ENCODE measurements around the gene HACE1.
"Not testable (repeated sequence)": the region's sequence is repeated elsewhere in the genome, so short reads cannot be mapped to it uniquely, and the experiment has no call there.

Gene HACE1

DNA sequence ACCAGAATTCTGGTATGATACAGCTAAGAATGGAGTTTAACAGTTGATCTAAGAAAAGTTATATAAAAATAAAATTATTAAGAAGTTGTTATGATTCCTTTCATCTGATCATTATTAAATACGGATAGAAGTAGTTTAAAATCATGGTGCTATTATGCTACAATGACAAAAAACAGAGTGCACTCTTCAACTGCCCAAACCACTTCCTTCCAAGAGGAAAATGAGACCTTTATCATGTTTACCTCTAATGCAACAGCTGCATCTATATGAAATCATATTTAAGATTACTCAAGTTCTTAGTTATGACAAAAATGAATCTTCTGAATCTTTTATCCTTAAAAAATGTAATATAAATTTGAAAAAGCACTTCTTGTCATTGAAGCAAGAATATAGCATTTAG, 31.2 kb downstream of the HACE1 start:
- no peak for DNase-seq

DNA sequence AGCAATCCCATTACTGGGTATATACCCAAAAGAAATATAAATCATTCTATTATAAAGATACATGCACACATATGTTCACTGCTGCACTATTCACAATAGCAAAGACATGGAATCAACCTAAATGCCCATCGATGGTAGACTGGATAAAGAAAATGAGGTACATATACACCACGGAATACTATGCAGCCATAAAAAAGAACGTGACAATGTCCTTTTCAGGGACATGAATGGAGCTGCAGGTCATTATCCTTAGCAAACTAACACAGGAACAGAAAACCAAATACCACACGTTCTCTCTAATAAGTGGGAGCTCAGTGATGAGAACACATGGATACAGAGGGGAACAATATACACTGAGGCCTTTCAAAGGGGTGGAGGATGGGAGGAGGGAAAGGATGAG, 38.9 kb downstream of the HACE1 start:
- DNase-seq = not testable (repeated sequence)

DNA sequence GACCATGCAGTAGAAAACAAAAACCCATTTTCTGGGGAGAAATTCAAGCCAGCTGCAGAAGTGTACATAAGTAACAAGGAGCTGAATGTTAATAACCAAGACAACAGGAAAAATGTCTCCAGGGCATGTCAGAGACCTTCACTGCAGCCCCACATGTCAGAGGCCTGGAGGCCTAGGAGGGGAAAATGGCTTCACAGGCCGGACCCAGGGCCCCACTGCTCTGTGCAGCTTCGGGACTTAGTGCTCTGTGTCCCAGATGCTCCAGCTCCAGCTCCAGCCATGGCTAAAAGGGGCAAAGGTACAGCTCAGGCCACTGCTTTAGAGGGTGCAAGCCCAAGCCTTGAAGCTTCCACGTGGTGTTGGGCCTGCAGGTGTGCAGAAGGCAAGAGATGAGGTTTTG, 43.6 kb downstream of the HACE1 start:
- DNase-seq = no peak

DNA sequence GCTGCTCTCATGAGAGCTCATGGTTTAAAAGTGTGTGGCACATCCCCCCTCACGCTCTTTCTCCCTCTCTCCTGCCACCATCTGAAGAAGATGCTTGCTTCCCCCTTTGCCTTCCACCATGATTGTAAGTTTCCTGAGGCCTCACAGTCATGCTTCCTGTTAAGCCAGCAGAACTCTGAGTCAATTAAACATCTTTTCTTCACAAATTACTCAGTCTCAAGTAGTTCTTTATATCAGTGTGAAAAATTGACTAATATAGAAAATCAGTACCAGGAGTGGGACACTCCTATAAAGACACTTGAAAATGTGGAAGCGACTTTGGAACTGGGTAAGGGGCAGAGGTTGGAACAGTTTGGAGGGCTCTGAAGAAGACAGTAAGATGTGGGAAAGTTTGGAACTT, 45.0 kb downstream of the HACE1 start:
- DNase-seq = no peak

DNA sequence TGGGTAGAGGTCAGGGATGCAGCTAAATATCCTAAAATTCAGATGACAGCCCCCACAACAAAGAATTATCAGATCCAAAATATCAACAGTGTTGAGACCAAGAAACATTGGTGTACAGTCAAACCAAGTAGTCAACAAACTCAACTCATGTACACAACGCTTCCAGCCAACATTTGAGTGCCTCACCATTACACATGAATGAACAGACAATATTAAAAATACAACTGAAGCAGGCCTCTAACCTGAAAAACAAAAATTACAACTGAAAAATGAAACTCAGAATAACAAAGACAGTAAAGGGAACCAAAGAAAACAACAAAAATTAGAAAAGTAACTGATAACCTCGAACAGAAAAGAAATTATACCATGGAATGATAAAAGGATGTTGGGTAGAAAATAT, 46.2 kb downstream of the HACE1 start:
- no peak for DNase-seq

DNA sequence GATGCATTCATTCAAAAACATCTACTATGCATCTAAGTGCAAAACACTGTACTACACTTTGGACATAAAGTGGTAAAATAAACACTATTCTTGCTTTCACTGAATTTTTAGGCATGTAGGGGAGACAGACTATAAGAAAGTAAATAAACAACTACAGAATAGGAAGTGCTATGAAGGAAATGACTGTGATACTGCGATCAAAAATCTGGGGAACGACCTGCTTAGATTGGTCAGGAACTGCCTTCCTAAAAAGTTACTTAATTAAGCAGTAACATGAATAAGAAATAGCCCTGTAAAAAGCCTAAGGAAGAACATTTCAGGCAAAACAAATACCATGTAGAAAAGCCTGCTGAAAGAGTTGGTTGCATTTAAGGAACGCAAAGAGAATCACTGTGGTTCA, 50.6 kb downstream of the HACE1 start:
- no peak for DNase-seq

DNA sequence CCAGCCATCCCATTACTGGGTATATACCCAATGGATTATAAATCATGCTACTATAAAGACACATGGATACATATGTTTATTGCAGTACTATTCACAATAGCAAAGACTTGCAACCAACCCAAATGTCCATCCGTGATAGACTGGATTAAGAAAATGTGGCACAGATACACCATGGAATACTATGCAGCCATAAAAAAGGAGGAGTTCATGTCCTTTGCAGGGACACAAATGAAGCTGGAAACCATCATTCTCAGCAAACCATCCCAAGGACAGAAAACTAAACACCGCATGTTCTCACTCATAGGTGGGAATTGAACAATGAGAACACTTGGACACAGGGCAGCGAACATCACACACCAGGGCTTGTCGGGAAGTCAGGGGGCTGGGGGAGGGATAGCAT, 54.4 kb downstream of the HACE1 start:
- not testable (repeated sequence) for DNase-seq

DNA sequence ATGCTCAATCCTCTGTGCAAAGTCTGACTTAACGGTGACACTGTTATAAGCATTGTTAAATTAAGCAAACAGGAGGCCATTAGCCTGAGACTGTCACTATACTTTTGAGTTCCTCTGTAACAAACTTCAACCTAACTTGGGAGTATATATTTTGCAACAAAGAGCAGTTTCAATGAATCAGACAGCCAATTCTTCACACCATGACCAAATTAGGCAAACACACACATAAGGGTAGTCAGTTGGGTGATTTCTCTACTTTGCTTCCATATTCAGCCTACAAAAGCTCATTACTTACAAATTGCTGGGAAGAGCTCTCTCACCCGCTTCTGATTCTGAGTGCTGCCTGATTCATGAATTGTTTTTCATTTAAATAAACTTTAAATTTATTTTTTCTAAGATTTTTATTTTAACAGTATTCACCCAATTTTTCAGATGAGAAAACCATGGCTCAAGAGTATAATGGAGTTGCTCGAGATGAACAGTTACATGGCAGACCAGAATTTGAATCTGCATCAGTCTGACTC, 60.5 kb downstream of the HACE1 start:
- DNase-seq = no peak

DNA sequence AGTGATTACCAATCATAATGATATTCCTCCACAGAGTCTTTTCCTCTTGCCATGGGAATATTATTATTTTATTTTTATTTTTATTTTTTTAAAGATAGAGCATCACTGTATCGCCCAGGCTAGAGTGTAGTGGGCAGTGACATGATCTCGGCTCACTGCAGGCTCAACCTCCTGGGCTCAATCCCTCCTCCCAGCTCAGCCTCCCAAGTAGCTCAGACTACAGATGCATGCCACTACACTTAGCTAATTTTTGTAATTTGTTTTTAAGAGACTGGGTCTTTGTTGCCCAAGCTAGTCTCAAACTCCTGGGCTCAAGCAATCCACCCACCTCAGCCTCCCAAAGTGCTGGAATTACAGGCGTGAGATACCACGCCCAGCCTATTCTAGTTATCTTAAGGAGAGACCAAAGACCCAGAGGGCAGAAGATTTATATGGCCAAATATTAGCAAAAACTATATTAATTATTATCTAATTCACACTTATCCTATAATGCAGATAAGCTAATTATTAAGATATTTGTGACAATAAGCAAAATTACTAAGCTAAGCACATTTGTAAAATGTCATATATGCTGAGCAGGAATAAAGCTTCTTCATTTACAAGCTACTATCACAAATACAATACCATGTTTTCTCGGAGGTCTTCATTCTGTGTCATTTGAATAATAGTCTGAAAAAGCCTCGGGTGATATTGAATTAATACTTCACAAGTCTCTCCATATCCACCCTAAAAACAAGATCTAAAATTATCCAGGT, 63.5 kb downstream of the HACE1 start:
- DNase-seq = no peak

DNA sequence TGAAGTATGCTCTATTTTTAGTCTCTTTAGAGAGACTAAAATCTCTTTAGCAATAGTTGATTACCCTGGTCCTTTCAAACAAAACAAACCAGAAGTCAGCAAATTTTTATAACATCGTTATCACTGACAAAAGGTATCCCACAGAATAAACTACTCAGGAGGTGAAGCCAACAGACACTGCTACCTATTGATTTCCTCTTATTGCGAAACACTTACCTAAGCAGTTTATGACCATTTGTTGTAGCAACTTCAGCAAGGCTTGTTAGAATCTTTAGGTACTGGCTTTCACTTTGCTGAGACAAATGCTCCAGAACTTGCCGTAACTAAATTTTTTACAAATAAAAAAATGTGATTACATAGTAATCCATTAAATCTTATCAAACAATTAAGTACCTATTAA, 64.4 kb downstream of the HACE1 start:
- no peak for DNase-seq

DNA sequence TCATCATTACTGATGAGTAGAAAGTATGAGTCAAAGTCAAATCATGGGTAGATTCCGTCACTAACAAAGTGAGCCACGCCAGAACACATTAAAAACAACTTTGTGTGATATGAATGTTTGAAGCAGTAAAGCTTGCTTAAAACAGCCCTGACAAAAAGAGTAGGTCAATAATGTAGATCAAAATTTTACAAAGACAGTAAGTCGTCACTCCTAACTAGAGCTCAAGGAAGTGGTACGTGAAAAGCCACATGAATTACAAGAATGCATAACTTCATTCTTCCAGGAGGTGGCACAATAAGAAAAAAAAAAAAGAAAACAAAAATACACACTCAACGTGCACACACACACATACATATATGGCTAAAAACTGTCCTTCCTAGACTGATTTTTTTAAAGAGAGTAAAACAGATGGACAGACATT, 69.9 kb downstream of the HACE1 start:
- DNase-seq = no peak

DNA sequence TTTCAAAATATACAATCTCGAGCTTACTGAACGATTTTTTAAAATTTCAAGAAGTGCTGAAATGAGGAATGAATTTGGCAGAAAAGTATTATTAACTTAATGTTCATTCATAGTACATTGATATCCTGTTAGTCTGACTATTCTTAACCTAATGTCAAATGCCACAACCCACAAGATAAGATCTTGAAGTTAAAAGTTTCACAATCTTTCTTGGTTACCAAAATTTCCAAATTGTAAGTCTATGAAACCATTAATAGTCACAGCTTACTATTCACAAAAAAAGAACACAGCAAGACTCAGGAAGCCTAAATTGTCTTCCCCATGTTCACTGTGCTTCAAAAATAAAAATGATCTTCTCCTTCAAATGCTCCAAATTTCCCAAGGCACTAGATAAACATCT, 71.3 kb downstream of the HACE1 start:
- no peak for DNase-seq

DNA sequence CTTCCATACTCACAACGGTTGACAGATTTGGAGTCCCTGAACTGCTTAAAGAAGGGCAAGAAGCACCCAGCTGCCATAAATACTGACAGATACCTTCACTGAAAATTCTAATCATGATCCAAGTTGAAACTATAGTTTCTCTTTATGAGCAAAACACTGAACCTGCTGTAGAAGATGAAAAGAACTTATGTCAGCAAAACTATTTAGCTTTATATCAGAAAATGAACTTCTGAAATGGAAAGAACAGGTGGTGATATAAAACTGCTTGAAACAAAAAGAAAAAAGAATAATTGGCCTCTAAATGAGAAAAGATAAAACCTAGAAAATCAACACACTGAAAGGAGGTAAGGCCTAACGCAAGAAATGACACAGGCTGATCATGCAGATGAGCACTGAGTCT, 72.4 kb downstream of the HACE1 start:
- DNase-seq = no peak

DNA sequence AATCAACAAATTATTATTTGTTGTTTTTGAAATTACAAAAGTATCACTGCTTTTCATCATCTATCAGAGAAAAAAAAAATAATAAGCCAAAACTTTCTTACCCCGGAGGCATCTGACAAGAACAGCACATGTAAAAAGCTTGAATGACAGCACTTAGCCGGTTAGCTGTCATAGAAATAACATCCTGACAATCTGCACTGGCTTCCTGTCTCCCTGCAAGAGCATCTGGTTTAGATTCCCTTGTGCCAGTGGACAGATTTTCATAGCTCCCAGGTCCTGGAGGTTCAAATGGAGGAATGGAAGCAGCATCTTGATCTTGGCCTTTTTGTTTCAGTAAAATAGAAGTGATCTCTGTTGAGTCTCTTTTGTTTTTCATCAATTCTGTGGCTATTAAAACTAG, 74.8 kb downstream of the HACE1 start:
- DNase-seq = no peak

DNA sequence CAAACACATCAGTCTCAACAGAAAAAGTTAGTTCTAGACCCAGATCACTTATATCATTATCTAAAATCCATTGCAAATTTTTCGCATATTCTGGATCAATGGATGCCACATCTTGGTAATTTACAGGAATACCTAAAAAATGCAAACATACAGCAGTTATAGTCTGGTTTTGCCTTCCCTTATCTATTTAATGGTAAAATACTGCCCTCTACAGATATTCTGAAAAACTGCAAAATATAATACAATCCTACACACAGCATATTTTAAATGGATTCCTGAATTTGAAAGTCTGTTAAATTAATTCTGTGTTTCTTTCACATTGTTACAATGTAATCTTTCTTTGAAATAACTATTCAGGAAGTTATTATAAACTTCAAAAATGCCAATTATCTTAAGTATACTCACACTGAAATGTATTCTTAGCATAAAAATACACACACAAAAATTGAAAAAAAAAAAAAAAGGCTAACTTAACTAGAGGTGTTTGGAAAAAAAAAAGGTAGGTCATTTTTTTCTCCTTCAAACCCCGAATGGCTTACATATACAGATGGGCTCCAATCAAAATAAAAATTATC, 88.4 kb downstream of the HACE1 start:
- no peak for DNase-seq

DNA sequence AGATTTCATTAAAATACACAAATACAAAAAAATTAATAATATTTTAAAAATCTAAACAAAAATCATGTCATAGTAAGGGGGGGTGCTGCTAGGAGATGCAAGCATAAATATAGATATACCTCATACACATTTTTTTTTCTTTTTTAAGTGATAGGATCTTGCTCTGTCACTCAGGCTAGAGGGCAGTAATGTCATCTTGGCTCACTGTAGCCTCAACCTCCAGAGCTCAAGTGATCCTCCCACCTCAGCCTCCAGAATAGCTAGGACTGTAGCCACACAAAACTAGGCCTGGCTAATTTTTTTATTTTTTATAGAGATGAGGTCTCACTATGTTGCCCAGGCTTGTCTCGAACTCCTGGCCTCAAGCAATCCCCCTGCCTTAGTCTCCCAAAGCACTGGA, 90.8 kb downstream of the HACE1 start:
- DNase-seq = no peak

DNA sequence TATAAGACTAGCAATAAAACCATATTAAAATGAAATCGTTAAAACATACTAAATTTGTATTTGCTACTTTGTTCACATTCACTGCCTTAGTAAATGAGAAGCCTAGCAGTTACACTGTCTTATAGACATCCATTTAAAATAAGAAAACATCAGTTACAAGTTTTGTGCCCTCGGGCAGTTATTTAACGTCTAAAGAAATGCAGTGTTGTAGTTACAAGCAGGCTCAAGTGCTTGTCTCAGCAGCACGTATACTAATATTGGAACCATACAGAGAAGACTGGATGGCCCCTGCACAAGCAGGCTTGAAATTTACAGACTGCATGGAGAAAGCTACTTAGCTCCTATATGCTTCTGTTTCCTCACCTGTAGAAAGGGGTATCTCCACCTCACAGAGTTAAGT, 93.1 kb downstream of the HACE1 start:
- DNase-seq = no peak

DNA sequence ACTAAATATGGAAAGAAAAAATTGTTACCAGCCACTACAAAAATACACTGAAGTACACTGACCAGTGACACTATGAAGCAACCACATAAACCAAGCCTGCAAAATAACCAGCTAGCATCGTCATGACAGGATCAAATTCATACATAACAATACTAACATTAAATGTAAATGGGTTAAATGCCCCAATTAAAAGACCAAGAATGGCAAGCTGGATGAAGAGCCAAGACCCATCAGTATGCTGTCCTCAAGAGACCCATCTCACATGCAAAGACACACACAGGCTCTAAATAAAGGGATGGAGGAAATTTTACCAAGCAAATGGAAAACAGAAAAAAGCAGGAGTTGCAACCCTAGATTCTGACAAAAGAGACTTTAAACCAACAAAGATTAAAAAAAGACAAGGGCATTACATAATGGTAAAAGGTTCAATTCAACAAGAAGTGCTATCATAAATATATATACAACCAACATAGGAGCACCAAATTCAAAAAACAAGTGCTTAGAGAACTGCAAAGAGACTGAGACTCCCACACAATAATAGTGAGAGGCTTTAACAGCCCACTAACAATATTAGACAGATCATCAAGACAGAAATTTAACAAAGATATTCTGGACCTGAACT, 104.8 kb downstream of the HACE1 start:
- DNase-seq = no peak

DNA sequence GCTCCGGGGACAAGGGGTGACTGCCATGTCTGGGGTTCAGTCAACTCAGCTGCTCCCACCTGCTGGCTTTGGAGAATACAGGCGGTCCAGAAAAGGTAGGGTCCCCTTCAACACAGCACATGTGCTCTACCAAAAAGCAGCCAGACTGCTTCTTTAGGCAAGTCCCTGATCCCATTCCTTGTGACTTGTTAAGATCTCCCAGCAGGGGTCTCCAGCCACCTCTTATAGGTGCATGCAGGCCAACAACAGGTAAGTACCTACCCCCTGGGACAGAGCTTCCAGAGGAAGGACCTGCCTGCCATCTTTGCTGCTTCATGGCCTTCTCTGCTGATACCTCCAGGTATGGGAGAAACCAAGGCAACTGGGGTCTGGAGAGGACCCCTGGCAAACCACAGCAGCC, 106.5 kb downstream of the HACE1 start:
- no peak for DNase-seq

DNA sequence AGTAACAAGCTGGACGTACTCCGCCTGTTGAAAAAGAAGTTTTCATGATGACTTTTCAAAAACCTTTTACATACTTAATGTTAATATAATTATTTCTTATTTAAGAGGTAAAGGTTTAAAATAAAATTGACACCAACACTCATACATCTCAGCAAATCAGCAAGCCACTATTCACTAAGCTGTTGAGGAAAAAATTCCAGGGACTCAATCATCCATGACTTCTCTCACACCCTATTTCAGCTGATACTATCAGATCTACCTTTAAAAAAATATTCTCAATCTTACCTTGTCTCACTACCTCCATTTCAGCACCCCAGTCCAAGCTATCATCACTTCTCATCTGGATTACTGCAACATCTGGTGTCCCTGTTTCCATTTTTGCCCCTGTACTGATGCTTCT, 109.3 kb downstream of the HACE1 start:
- no peak for DNase-seq

DNA sequence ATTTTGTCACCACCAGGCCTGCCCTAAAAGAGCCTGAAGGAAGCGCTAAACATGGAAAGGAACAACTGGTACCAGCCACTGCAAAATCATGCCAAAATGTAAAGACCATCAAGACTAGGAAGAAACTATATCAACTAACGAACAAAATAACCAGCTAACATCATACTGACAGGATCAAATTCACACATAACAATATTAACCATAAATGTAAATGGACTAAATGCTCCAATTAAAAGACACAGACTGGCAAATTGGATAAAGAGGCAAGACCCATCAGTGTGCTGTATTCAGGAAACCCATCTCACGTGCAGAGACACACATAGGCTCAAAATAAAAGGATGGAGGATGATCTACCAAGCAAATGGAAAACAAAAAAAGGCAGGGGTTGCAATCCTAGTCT, 120.6 kb downstream of the HACE1 start:
- not testable (repeated sequence) for DNase-seq

DNA sequence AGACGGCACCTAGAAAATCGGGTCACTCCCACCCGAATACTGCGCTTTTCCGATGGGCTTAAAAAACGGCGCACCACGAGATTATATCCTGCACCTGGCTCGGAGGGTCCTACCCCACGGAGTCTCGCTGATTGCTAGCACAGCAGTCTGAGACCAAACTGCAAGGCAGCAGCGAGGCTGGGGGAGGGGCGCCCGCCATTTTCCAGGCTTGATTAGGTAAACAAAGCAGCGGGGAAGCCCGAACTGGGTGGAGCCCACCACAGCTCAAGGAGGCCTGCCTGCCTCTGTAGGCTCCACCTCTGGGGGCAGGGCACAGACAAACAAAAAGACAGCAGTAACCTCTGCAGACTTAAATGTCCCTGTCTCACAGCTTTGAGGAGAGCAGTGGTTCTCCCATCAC, 122.2 kb downstream of the HACE1 start:
- not testable (repeated sequence) for DNase-seq

DNA sequence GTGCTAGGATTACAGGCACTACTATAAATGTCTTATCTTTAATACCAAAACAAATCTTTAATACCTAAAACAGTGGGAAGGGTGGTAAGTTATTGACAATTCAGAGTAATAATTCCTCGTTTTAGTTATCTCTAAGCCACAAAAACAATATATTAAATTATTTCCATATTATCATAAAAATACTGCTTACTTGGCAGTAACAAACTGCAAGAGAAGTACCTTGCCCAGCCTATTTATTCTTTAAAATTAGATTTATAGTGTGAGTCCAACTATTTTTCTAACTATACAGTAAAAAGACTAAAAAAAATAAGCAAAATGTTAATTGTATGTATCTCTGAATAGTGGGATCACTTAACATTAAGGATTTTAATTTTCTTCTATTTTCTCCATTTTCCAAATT, 123.2 kb downstream of the HACE1 start:
- DNase-seq = no peak

DNA sequence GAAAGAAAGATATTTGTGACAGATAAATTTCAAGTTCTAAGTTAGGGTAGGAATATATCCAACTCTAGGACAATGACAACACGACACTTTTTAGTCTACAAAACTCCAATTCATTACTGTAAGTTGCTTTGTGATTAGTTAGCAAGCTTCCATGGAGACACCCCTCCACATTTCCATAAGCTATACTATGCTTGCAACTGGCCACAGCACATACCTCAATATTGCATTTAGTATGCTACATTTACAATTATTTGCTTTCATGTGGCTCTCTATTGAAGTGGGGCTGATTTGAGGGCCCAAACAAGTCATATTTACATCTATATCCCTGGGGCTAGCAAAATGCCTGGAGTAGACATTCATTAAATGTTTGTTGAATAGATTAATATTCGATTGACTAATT, 129.3 kb downstream of the HACE1 start:
- no peak for DNase-seq

All from activated gamma-delta T cell (primary cell).